ENCODE measurements around the gene ENPP3. TPM values are rescaled to one million over a fixed set of nuclear protein-coding genes. Genes with fewer than 3 reads are reported as not detected.
A peak's percentile ranks its signal among the peaks of the same experiment; 100 is the strongest.

Gene ENPP3
- total and polyA plus RNA-seq, 2 of the 13 experiments (the other 11 are each of a cell fraction or from before 2014, with no cell fraction given): 40.0 to 75.4 TPM

DNA sequence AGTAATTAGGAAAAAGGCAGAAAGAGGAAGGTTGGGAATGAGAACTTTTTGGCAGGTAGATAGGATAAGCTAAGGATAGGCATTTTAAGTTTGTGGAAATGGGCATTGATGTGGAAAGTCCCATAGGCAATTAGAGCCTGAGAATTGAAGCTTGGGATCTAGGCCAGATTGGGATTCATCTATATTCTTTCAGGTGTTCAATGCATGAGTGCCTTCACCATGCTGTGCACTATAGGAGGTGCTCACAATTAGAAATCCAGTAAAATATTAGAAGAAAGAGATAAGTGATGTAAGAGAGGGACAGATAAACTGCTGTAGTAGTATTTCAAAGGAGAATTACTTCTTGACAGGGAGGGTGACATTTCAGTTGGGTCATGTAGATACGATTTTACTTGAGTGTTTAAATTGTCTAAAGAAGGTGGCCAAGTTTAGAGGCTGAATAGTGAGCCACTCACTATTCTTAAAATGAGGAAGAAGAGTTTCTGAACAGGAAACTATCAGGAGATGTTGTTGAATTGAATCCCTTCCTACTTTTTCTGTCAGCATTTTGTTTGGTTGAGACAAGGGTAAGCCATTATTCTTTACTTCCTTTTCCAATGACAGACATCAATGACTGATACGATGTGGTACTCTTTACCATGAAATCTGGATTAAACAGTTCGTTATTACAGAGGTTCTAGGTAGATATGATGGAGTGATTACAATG is 104.7 kb downstream of the ENPP3 start (continued):
- no peak for TF ChIP-seq ZNF558 (CRISPR knock-in tag; IDR thresholded peaks at IDR 0.05; ENCODE audit: borderline replicate concordance)
- TF ChIP-seq ZNF432 (CRISPR knock-in tag; IDR thresholded peaks at IDR 0.05; ENCODE audit: borderline replicate concordance): no peak
- TF ChIP-seq ZFAT (CRISPR knock-in tag; conservative IDR thresholded peaks at IDR 0.05): no peak
- TF ChIP-seq ZNF292 (CRISPR knock-in tag; IDR thresholded peaks at IDR 0.05; ENCODE audit: borderline replicate concordance, low read depth): no peak

DNA sequence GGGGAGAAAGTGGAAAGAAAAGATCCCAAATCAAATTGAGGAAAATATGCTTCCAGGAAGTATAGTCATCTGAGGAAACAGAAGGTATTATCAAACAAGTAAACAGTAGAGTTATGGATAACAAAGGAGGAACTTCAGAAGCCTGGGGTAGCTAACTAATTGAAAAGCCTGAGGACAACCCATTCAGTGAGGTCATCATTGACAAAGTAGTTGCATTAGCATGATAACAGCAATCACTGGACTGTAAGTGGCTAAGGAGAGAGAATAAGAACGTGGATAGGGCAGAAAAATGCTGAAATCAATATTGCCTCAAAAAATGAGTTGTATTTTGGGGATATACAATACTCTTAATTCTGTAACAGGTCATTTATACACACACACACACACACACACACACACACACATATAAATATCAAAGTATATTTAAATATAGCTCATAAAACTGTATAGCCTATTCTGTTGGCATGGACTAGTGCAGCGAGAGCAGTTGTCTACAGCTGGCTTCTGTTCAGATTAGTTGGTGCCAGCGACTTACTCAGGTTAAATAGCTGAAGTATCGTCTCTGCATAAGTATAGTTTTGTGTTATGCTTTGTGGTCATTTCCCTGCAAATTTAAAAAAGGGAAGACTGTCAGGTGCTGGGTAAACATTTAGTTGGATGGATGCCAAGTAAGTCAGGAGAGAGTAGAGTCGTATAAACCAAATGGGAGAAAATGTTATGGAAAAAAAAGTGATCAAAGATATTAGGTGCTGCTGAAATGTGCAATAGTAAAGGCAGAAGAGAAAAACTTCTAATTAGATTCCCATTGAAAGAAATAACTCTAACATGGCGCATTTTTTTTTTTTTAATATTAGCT is 107.6 kb downstream of the ENPP3 start:
- Histone ChIP-seq H3K27ac (ENCODE audit: extremely low read length, insufficient read depth, low read length) (peak overlapping the region; percentile 3), H3K9me3 (ENCODE audit: low read length) (no peaks in the 10 kb centered on the region), H3K4me1 (ENCODE audit: insufficient read depth, low read length) (peaks cover 15% of the 10 kb centered on the region), H3K4me2 (ENCODE audit: low read depth, low read length) (no peak overlapping the region), H3K36me3 (replicated peaks in 1 of 2; ENCODE audit: control insufficient read depth in 1 of 2, insufficient read depth in 2 of 2, low read length in 2 of 2) (peaks cover 9 to 20% of the 10 kb centered on the region in 2 experiments), H3K9ac (ENCODE audit: insufficient read depth, low read depth, low read length) (no peak overlapping the region), H4K20me1 (ENCODE audit: insufficient read depth, low read length) (no peaks in the 10 kb centered on the region), H3K79me2 (ENCODE audit: insufficient read depth, low read length) (no peaks in the 10 kb centered on the region), H2AFZ (ENCODE audit: low read length) (no peak overlapping the region), H3K27me3 (ENCODE audit: control insufficient read depth in 1 of 2, insufficient read depth in 2 of 2, low read length in 2 of 2) (no peaks in the 10 kb centered on the region), H3K4me3 (replicated peaks in 1 of 3; ENCODE audit: insufficient read depth in 1 of 3, low read depth in 2 of 3, low read length in 3 of 3) (no peak overlapping the region)
- ChIA-PET CTCF (ENCODE audit: low intra/inter-chr PET ratio, low total read pairs) (no interaction called here), POLR2A (no interaction called here)
- no peak for DNase-seq (ENCODE audit: low spot score)
- WGBS (ENCODE audit: low lambda C conversion rate): 95% methylated on average over 6 of the region's 6 CpGs
- intact Hi-C loops (cut with micrococcal nuclease; ENCODE audit: unreplicated experiment) (no loop called here), in situ Hi-C loops (cut with HindIII; ENCODE audit: extremely low pct_ligation_motif_present, low pct_unique_long_range_greater_than_20kb) (no loop called here)
- FAIRE-seq: no peak
- no TSS peak for BruUV-seq (replicated peaks)
- TF ChIP-seq MBNL3 (CRISPR knock-in tag; conservative IDR thresholded peaks at IDR 0.05) (no peak), KDM2A (CRISPR knock-in tag; IDR thresholded peaks at IDR 0.05; ENCODE audit: borderline replicate concordance, low read depth) (no peak), CREB1 (IDR thresholded peaks at IDR 0.05) (peak; percentile 38), CREB1 (CRISPR knock-in tag; IDR thresholded peaks at IDR 0.05) (no peak), LCORL (IDR thresholded peaks at IDR 0.05) (peak; percentile 50; the same call in 1 of the 2 replicates), LCORL (CRISPR knock-in tag; IDR thresholded peaks at IDR 0.05) (no peak)
- TF ChIP-seq, protein P1, sequence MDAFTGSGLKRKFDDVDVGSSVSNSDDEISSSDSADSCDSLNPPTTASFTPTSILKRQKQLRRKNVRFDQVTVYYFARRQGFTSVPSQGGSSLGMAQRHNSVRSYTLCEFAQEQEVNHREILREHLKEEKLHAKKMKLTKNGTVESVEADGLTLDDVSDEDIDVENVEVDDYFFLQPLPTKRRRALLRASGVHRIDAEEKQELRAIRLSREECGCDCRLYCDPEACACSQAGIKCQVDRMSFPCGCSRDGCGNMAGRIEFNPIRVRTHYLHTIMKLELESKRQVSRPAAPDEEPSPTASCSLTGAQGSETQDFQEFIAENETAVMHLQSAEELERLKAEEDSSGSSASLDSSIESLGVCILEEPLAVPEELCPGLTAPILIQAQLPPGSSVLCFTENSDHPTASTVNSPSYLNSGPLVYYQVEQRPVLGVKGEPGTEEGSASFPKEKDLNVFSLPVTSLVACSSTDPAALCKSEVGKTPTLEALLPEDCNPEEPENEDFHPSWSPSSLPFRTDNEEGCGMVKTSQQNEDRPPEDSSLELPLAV (CRISPR knock-in tag; conservative IDR thresholded peaks at IDR 0.05; ENCODE audit: low read depth): no peak
- TF ChIP-seq, protein P2, sequence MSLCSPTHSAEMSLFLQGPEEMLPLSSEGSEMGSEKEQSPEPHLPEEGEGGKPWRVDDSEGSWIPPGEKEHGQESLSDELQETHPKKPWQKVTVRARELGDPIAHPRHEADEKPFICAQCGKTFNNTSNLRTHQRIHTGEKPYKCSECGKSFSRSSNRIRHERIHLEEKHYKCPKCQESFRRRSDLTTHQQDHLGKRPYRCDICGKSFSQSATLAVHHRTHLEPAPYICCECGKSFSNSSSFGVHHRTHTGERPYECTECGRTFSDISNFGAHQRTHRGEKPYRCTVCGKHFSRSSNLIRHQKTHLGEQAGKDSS (CRISPR knock-in tag; IDR thresholded peaks at IDR 0.05; ENCODE audit: borderline replicate concordance, low read depth): no peak
- ATAC-seq: no peak
